A673 (cell line): Measurements from ENCODE around the gene RNF44. TPM values are rescaled to one million over a fixed set of nuclear protein-coding genes. Genes with fewer than 3 reads are reported as not detected.

Experiments used
- BruUV-seq: library from RNA; stranded (reverse); fragments of 400-500 nt; replicated peaks from 2 replicates; lab custom pipeline; 2021; lab: Mats Ljungman, UMichigan
- CTCF ChIA-PET: fragments of 300-600 bp; sonication (Branson Sonifier 250); formaldehyde crosslinking; loops from one replicate; lab custom pipeline; 2022; ENCODE audit warnings: antibody characterized with exemption; lab: Charles Lee
- POLR2A ChIA-PET: fragments of 300-600 bp; sonication (Branson Sonifier 250); formaldehyde crosslinking; loops from one replicate; lab custom pipeline; 2022; ENCODE audit warnings: antibody characterized with exemption; ENCODE audit not compliant: low non-redundant PET; lab: Charles Lee
- DNase-seq: peaks from one replicate; pipeline ENCODE4 v3.0.0-alpha.2; 2015; ENCODE audit warnings: low spot score
- H3K27ac ChIP-seq: fragments of 200-600 bp; sonication (generic); 2 replicates; pipeline ENCODE4 v1.5.1; 2016; ENCODE audit warnings: mixed run types, low read depth, mild to moderate bottlenecking, mixed read lengths, antibody characterized with exemption, low read length; ENCODE audit not compliant: poor library complexity, severe bottlenecking
- H3K27me3 ChIP-seq: fragments of 200-600 bp; sonication (generic); replicated peaks from 2 replicates; pipeline ENCODE4 v1.6.1; 2017; ENCODE audit warnings: mixed run types, low read depth, mild to moderate bottlenecking, mixed read lengths, antibody characterized with exemption, low read length; ENCODE audit not compliant: insufficient read depth, poor library complexity
- H3K36me3 ChIP-seq: fragments of 200-600 bp; sonication (generic); 2 replicates; pipeline ENCODE4 v1.6.1; 2016; ENCODE audit warnings: mixed run types, mild to moderate bottlenecking, mixed read lengths, antibody characterized with exemption, low read length; ENCODE audit not compliant: insufficient read depth, poor library complexity, severe bottlenecking
- H3K4me1 ChIP-seq: fragments of 200-600 bp; sonication (generic); 2 replicates; pipeline ENCODE4 v1.6.1; 2017; ENCODE audit warnings: mixed run types, mild to moderate bottlenecking, mixed read lengths, antibody characterized with exemption, low read length; ENCODE audit not compliant: insufficient read depth, poor library complexity, severe bottlenecking
- H3K4me3 ChIP-seq: fragments of 200-600 bp; sonication (generic); 2 replicates; pipeline ENCODE4 v1.5.1; 2016; ENCODE audit warnings: low read depth, mixed run types, mild to moderate bottlenecking, mixed read lengths, low read length; ENCODE audit not compliant: poor library complexity, severe bottlenecking
- H3K9me3 ChIP-seq: fragments of 200-600 bp; sonication (generic); 2 replicates; pipeline ENCODE4 v1.6.1; 2016; ENCODE audit warnings: mixed run types, low read depth, mild to moderate bottlenecking, mixed read lengths, antibody characterized with exemption, low read length; ENCODE audit not compliant: poor library complexity, severe bottlenecking
- CTCF ChIP-seq: fragments of 300-800, 200-600 bp; sonication (generic); conservative IDR thresholded peaks from 2 replicates; pipeline ENCODE4 v1.5.1; 2017; ENCODE audit warnings: low read depth, mild to moderate bottlenecking, antibody characterized with exemption, low read length, moderate library complexity, mixed read lengths
- EZH2 ChIP-seq: fragments of 200-600 bp; sonication (generic); IDR thresholded peaks from 2 replicates; pipeline ENCODE4 v1.6.1; 2017; ENCODE audit warnings: borderline replicate concordance, low read depth, mild to moderate bottlenecking, mixed read lengths, antibody characterized with exemption, low read length; ENCODE audit not compliant: poor library complexity, severe bottlenecking
- intact Hi-C: fragments of 100-400 bp; cut with micrococcal nuclease; formaldehyde crosslinking; loops from one replicate; pipeline ENCODE4 v1.10.0; 2022; ENCODE audit not compliant: unreplicated experiment
- total RNA-seq: library from RNA; stranded (reverse); gene quantifications from 2 replicates; pipeline ENCODE4 v1.2.3, GENCODE V29; 2021

RNF44 gene
- total RNA-seq, 1 experiment from 2014 or later = 92.8 TPM

- no peak overlapping the region for H3K4me3 ChIP-seq
- H3K9me3 ChIP-seq = no peaks in the 10 kb centered on the region
- no peak for DNase-seq
- TF ChIP-seq CTCF = no peak
- TF ChIP-seq EZH2 = no peak
- ChIA-PET POLR2A (interaction anchor here (0.7 kb wide), 1 partner anchor 20 kb away, joined by 5 read pairs; the partner anchor contains the start of gene RNF44), CTCF (no interaction called here)
- no peak overlapping the region for H3K27ac ChIP-seq
- BruUV-seq = no TSS peak
- no peaks in the 10 kb centered on the region for H3K4me1 ChIP-seq
- no peaks in the 10 kb centered on the region for H3K36me3 ChIP-seq
- no peaks in the 10 kb centered on the region for H3K27me3 ChIP-seq
- intact Hi-C loops = no loop called here
Measured at GRCh38 chr5:176517053-176517661, 20.0 kb downstream of the RNF44 start.

- no TSS peak for BruUV-seq
- CTCF ChIA-PET = no interaction called here
- no peak overlapping the region for H3K27ac ChIP-seq
- intact Hi-C loops = no loop called here
- no peak for TF ChIP-seq EZH2
- TF ChIP-seq CTCF = no peak
- no peaks in the 10 kb centered on the region for H3K27me3 ChIP-seq
- no peak overlapping the region for H3K4me3 ChIP-seq
- POLR2A ChIA-PET = no interaction called here
- no peaks in the 10 kb centered on the region for H3K36me3 ChIP-seq
- no peak for DNase-seq
- no peaks in the 10 kb centered on the region for H3K9me3 ChIP-seq
- no peaks in the 10 kb centered on the region for H3K4me1 ChIP-seq
Measured at GRCh38 chr5:176515396-176515795, 21.8 kb downstream of the RNF44 start.

GRCh38 chr5:176514244-176514950 is 22.8 kb downstream of the RNF44 start:
- CTCF ChIA-PET = no interaction called here
- Histone ChIP-seq H3K27me3 (no peaks in the 10 kb centered on the region), H3K36me3 (peaks cover 3% of the 10 kb centered on the region), H3K4me1 (no peaks in the 10 kb centered on the region), H3K9me3 (no peaks in the 10 kb centered on the region), H3K27ac (no peak overlapping the region), H3K4me3 (no peak overlapping the region)
- intact Hi-C loops = no loop called here
- no TSS peak for BruUV-seq
- TF ChIP-seq CTCF (no peak), EZH2 (no peak)
- POLR2A ChIA-PET = no interaction called here
- DNase-seq = no peak
